Bronchus fibroblast of lung (primary cell): ENCODE data around the gene GPR137C. TPM values are rescaled to one million over a fixed set of nuclear protein-coding genes. Genes with fewer than 3 reads are reported as not detected.

Experiments
- total RNA-seq: library from RNA; depleted of rRNA; stranded (reverse); fragments of >200 nt; gene quantifications from 2 replicates; pipeline ENCODE4 v1.2.3, GENCODE V29; 2015

GPR137C gene, protein sequence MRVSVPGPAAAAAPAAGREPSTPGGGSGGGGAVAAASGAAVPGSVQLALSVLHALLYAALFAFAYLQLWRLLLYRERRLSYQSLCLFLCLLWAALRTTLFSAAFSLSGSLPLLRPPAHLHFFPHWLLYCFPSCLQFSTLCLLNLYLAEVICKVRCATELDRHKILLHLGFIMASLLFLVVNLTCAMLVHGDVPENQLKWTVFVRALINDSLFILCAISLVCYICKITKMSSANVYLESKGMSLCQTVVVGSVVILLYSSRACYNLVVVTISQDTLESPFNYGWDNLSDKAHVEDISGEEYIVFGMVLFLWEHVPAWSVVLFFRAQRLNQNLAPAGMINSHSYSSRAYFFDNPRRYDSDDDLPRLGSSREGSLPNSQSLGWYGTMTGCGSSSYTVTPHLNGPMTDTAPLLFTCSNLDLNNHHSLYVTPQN
- 0.59 and 0.67 TPM in 2 replicates for total RNA-seq

DNA sequence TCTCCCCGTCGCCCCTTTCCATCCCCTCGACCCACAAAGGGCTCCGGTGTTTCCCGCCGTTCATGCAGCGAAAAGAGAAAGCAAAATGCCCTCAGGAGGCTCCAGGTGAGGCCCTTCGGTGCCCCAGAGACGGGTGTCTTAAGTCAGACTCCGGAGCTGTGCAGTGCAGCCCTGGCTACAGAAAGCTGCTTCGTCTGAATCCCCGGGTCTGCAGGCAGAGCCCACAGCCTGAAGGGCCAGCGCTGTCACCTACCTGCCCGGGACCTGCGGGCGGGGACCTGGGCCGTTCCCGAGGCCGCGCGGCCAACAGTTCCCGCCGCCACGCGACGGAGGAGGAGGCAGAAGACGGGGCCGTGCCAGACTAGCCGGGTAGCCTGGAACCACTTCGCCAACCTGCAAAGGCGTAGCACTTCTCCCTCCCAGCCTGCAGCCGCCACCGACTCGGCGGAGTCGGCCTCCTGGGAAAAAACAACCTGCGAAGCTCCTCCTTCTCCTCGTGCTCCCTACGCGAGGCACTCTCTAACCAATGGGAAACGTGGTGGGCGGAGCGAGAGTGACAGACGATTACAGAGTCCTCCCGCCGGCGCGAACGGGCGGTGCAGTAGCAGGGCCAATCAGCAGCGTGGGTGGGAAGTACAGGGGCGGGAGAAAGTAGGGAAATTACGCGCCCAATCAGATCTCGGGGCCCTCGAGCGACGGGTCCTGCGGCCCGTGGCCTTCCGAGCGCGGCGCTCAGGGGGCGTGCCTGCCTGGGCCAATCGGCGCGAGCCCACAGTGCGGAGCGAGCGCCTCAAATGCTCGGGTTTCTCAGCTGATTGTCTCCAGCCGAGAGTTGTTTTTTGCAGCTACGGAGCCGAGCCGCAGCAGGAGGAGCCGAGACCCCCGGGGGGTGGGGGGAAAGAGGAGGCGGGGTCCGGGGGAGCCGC is at the start of gene GPR137C, which contains the start of gene TXNDC16:
Gene GPR137C, plus strand, starts transcription at position 774 of the 926 bp plus-strand sequence. CDS start 312 bp downstream, outside the sequence.
Gene TXNDC16, minus strand, starts transcription at position 443 of the 926 bp plus-strand sequence. CDS start 8,948 bp downstream, outside the sequence.

Other genes with a start within 250 kb of the GPR137C start
- gene PTGER2, start 238.5 kb upstream of the GPR137C start, total RNA-seq, result 120 and 124 TPM in 2 replicates
- gene TXNDC16, start 331 bp upstream of the GPR137C start, total RNA-seq, result 3.1 and 3.5 TPM in 2 replicates
- gene ERO1A, start 142.7 kb downstream of the GPR137C start, total RNA-seq, result 48.3 and 54.3 TPM in 2 replicates
- 94.5 and 116 TPM in 2 replicates for gene PSMC6, start 154.4 kb downstream of the GPR137C start, total RNA-seq
- 8.0 and 10.4 TPM in 2 replicates for gene STYX, start 177.3 kb downstream of the GPR137C start, total RNA-seq
- 33.1 and 41.7 TPM in 2 replicates for gene GNPNAT1, start 238.8 kb downstream of the GPR137C start, total RNA-seq